ENCODE data around the gene ABCB6.
A peak's percentile ranks its signal among the peaks of the same experiment; 100 is the strongest.

ABCB6 gene

DNA sequence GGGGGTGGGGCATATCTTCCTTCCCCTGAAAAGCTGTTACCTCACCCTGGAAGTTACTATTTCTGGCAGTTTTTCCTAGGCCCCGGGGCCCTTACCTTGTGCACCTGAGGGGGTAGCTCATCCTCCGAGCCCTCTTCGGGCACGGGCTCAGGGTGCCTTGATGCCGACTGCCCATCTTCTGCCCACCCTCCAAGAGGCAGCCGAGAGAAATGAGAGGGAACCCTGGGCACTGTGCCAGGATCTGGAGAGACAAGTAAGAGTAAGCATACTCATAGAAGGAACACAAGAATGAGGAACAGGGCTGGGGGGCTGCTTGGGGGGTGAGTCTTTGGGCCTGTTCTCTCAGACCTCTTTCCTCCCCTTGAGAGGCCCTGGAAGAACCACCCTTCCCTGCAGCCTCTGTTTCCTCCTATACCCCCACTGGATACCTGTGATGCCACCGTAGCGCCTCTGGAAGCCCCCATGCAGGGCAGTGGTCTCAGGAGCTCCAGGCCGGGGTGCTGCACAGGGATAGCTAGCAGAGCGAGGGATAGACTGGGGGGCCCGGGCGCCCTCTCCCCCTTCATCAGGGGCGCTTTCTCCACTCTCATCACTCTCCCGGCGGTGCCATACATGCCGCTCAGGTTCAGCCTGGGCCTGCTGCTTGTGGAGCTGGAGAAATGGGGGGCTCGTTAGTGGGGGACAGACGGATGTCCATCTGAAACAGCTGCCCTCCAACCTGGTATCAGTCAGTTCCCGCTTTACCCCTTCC is 2.1 kb upstream of the ABCB6 start:
- no peaks in the 10 kb centered on the region for H3K9me3 ChIP-seq (ENCODE audit: control insufficient read depth, insufficient read depth, low read depth, low read length)
- H3K27ac ChIP-seq (ENCODE audit: low read depth, low read length): no peak overlapping the region
- H3K27me3 ChIP-seq (ENCODE audit: control insufficient read depth, insufficient read depth, low read length): no peaks in the 10 kb centered on the region
- H3K4me3 ChIP-seq (ENCODE audit: low read depth, low read length): no peak overlapping the region
- peaks cover 59% of the 10 kb centered on the region for H3K36me3 ChIP-seq (ENCODE audit: control insufficient read depth, insufficient read depth, low read length)
- peaks cover 18% of the 10 kb centered on the region for H3K4me1 ChIP-seq (ENCODE audit: control insufficient read depth, insufficient read depth, low read length)
- no peak overlapping the region for H3K9ac ChIP-seq (ENCODE audit: low read length)

DNA sequence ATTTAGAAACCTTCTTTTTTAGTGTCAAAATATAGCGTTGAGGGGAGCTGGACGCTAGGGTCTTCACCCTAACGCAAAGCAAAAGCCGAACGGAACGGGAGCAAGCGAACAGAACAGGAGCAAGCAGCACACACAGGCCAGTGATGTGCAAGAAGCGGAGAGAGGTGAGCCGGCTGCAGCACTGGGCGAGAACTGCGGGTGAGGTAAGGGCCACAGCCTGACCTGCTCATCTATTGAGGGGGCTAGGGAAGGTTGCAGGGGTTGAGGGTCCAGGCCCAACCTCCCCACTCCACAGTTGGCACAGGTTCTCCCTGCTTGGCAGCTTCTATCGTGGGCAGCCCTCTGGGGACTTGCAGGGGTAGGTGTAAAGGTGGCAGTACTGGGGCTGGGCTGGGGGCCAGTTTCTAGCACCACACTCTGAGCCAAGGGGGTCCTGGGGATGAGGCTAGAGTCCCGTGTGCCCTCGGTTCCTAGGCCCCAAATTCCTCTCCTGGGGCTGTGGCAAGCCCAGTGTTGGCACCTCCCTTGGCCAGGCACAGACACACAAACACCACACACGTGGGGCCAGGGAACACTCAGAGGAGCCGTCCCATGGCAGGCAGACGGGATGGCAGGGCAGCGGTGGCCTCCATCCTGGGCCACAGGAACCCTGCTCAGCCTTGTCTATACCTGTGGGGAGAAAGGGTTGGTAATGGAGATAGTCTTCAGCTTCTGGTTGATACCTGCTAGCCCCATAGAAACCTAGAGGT is 1.2 kb upstream of the ABCB6 start:
- peaks cover 59% of the 10 kb centered on the region for H3K36me3 ChIP-seq (ENCODE audit: control insufficient read depth, insufficient read depth, low read length)

DNA sequence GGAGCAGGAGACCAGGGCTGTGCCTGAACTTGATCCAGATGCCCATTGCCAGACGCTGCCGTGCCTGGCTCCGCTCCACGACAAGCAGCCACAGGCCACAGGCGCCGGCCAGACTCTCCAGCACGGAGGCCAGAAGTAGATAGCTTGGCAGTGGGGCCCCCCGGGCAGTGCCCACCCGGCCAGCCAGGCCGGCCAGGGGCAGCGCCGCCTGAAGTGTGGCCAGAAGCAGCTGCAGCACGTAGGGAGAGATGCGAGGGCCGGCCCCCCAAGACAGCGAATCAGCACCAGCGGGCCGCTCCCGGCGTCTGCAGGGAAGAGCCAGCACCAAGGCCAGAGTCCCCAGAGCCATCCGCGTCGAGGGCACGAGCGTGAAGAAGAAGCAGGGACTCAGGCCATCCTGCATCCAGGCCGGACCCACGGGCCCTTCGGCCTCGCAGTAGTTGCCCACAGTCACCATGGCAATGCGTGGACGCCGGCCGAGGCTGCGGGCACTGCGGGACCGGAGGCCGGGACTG is 484 bp downstream of the ABCB6 start:
- no peaks in the 10 kb centered on the region for H3K9me3 ChIP-seq (ENCODE audit: control insufficient read depth, insufficient read depth, low read depth, low read length)
- H3K9ac ChIP-seq (ENCODE audit: low read length): peak overlapping the region; percentile 86
- peak overlapping the region; percentile 75; the same call in 1 of the 2 replicates for H3K27ac ChIP-seq (ENCODE audit: low read depth, low read length)
- H3K27me3 ChIP-seq (ENCODE audit: control insufficient read depth, insufficient read depth, low read length): no peaks in the 10 kb centered on the region
- H3K36me3 ChIP-seq (ENCODE audit: control insufficient read depth, insufficient read depth, low read length): peaks cover 59% of the 10 kb centered on the region
- H3K4me3 ChIP-seq (ENCODE audit: low read depth, low read length): peak overlapping the region; percentile 73
- peaks cover 18% of the 10 kb centered on the region for H3K4me1 ChIP-seq (ENCODE audit: control insufficient read depth, insufficient read depth, low read length)

More for the DNA sequence above, 1.2 kb upstream of the ABCB6 start:
- no peak overlapping the region for H3K27ac ChIP-seq (ENCODE audit: low read depth, low read length)
- H3K9me3 ChIP-seq (ENCODE audit: control insufficient read depth, insufficient read depth, low read depth, low read length): no peaks in the 10 kb centered on the region
- H3K4me3 ChIP-seq (ENCODE audit: low read depth, low read length): no peak overlapping the region
- no peaks in the 10 kb centered on the region for H3K27me3 ChIP-seq (ENCODE audit: control insufficient read depth, insufficient read depth, low read length)
- peak overlapping the region; percentile 86 for H3K9ac ChIP-seq (ENCODE audit: low read length)
- peaks cover 18% of the 10 kb centered on the region for H3K4me1 ChIP-seq (ENCODE audit: control insufficient read depth, insufficient read depth, low read length)

DNA sequence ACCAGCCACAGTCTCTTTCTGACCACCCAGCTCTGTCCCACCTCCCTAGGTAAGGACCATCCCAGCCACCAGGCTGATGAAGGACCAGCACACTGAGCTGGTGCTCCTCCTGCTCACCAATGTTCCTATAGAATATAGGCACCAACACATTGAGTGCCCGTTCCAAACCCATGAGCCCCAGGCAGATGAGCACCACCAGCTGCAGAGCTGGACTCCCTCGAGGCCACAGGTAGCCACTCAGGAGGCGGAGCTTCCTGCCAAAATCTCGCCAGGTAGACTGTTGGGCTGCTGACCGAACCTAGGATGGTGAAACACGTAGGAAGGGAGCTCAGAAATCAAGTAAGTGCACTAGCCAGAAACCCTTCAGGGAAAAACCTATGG is 2.2 kb downstream of the ABCB6 start:
- no peak overlapping the region for H3K9ac ChIP-seq (ENCODE audit: low read length)
- no peak overlapping the region for H3K4me3 ChIP-seq (ENCODE audit: low read depth, low read length)
- H3K9me3 ChIP-seq (ENCODE audit: control insufficient read depth, insufficient read depth, low read depth, low read length): no peaks in the 10 kb centered on the region
- peaks cover 57% of the 10 kb centered on the region for H3K36me3 ChIP-seq (ENCODE audit: control insufficient read depth, insufficient read depth, low read length)
- no peaks in the 10 kb centered on the region for H3K27me3 ChIP-seq (ENCODE audit: control insufficient read depth, insufficient read depth, low read length)
- H3K4me1 ChIP-seq (ENCODE audit: control insufficient read depth, insufficient read depth, low read length): peaks cover 18% of the 10 kb centered on the region
- no peak overlapping the region for H3K27ac ChIP-seq (ENCODE audit: low read depth, low read length)

DNA sequence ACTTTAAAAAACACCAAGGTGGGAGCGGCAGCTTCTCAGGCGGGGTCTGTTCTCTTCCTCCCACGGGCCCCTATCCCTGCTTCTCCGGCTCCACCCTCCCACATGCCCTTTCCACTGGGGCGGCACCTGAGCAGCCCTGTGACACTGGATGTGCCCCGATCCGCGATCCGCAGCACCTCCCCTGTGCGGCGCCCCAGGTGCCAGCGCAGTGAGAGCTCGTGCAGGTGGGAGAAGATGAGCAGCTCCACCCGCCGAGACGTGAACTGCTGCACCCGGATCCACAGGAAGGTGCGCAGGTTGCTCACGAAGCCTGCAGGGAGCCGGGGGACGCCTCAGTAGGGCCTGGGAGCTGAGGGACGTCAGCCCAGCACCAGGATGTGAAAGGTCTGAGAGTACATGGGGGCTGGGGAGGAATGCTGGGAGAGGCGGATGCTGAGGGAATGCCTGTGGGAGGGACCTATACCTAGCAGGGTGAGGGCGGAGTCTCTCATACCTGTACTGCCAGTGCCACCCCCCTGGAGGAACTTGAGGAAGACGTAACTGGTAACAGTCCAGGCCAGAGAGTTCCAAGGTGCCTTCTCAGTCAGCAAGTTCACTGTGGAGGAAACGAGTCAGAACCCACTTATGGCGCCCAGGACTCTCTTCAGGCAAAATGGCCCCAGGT is 2.8 kb downstream of the ABCB6 start:
- no peak overlapping the region for H3K9ac ChIP-seq (ENCODE audit: low read length)
- H3K36me3 ChIP-seq (ENCODE audit: control insufficient read depth, insufficient read depth, low read length): peaks cover 55% of the 10 kb centered on the region
- no peaks in the 10 kb centered on the region for H3K27me3 ChIP-seq (ENCODE audit: control insufficient read depth, insufficient read depth, low read length)
- no peak overlapping the region for H3K27ac ChIP-seq (ENCODE audit: low read depth, low read length)
- H3K4me1 ChIP-seq (ENCODE audit: control insufficient read depth, insufficient read depth, low read length): peaks cover 18% of the 10 kb centered on the region
- H3K4me3 ChIP-seq (ENCODE audit: low read depth, low read length): no peak overlapping the region
- H3K9me3 ChIP-seq (ENCODE audit: control insufficient read depth, insufficient read depth, low read depth, low read length): no peaks in the 10 kb centered on the region

DNA sequence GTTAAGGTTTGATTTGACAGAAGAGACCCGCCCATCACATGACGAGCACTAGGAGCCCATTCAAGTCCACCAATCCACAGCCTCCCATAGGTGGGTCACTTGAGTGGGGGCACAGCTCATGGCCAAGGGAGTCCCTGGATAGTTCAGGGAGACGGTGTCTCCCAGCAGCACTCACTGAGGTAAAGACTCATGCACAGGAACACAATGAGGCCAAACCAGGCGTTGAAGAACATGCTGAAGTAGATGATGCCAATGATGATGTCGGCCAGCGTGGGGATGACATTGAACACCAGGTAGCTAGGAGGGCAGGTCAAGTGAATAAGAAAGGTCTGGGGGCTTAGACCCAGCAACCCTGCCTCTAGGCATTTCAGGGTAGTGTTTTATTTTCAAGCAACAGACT is 4.0 kb downstream of the ABCB6 start:
- no peaks in the 10 kb centered on the region for H3K27me3 ChIP-seq (ENCODE audit: control insufficient read depth, insufficient read depth, low read length)
- H3K9me3 ChIP-seq (ENCODE audit: control insufficient read depth, insufficient read depth, low read depth, low read length): no peaks in the 10 kb centered on the region
- no peak overlapping the region for H3K27ac ChIP-seq (ENCODE audit: low read depth, low read length)
- peaks cover 57% of the 10 kb centered on the region for H3K36me3 ChIP-seq (ENCODE audit: control insufficient read depth, insufficient read depth, low read length)
- peaks cover 18% of the 10 kb centered on the region for H3K4me1 ChIP-seq (ENCODE audit: control insufficient read depth, insufficient read depth, low read length)
- no peak overlapping the region for H3K4me3 ChIP-seq (ENCODE audit: low read depth, low read length)
- H3K9ac ChIP-seq (ENCODE audit: low read length): no peak overlapping the region

DNA sequence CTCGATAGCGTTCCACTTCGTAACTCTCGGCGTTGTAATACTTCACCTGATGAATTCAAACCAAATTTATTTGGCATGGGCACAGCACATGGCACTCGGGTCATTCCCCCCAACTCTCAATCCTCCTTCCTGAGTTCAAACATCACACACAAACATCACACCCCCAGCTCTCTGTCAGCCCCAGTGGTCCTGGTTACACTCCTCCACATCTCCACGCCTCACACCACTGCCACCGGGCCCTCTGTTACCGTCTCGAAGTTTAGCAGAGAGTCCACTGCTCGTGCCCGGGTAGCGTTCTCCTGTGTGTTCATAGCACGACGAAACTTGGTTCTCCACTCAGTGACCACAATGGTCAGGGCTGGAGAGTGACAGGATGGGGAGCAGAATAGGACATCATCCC is 4.6 kb downstream of the ABCB6 start:
- H3K9ac ChIP-seq (ENCODE audit: low read length): no peak overlapping the region
- H3K9me3 ChIP-seq (ENCODE audit: control insufficient read depth, insufficient read depth, low read depth, low read length): no peaks in the 10 kb centered on the region
- H3K27me3 ChIP-seq (ENCODE audit: control insufficient read depth, insufficient read depth, low read length): no peaks in the 10 kb centered on the region
- no peak overlapping the region for H3K27ac ChIP-seq (ENCODE audit: low read depth, low read length)
- H3K36me3 ChIP-seq (ENCODE audit: control insufficient read depth, insufficient read depth, low read length): peaks cover 63% of the 10 kb centered on the region
- peaks cover 14% of the 10 kb centered on the region for H3K4me1 ChIP-seq (ENCODE audit: control insufficient read depth, insufficient read depth, low read length)
- H3K4me3 ChIP-seq (ENCODE audit: low read depth, low read length): no peak overlapping the region

DNA sequence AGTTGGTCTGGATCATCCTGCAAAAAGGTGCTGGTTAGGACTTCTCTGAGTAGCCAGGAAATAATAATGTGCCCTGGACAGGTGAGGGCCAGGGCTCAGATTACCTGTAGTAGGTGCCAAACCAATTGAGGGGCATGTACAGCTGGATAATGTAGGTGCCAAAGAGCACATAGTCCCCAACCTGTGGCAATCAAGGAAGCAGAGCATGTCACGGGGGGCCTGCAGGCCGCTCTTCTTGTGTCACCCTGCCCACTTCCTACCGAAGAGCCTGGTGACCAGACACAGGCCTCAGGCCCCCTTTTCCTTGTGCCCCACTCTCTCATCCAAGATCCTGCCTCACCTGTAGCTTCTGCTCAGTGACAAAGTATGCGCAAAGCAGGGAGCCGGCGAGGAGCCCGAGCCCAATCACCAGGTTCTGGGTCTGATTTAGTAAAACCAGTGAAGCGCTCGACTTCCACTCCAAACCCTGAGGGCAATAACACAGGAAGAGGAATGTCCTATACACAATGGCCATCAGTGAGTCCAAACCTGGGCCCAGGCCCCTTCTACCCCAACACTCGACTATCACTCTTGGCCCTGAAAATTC is 5.2 kb downstream of the ABCB6 start:
- peaks cover 12% of the 10 kb centered on the region for H3K4me1 ChIP-seq (ENCODE audit: control insufficient read depth, insufficient read depth, low read length)
- no peaks in the 10 kb centered on the region for H3K9me3 ChIP-seq (ENCODE audit: control insufficient read depth, insufficient read depth, low read depth, low read length)
- H3K36me3 ChIP-seq (ENCODE audit: control insufficient read depth, insufficient read depth, low read length): peaks cover 69% of the 10 kb centered on the region
- H3K27me3 ChIP-seq (ENCODE audit: control insufficient read depth, insufficient read depth, low read length): no peaks in the 10 kb centered on the region
- no peak overlapping the region for H3K9ac ChIP-seq (ENCODE audit: low read length)
- no peak overlapping the region for H3K27ac ChIP-seq (ENCODE audit: low read depth, low read length)
- no peak overlapping the region for H3K4me3 ChIP-seq (ENCODE audit: low read depth, low read length)

DNA sequence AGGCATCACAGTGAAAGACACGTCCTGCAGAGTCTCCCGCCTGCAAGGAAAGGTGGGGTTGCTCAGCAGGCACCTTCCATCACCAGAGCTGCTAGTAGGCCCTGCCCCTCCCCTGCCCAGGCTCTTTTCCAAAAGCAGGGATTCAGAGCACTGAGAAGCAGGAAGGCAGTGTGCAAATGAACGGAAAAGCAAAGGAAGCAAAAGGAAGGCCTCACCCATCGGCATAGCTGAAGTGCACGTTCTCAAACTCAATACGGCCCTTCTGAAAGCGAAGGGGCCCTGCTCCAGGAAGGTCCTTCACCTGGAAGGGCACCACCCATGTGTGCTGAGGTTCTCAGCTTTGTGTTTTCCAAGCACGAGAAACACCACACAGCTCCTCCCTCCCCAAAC is 5.7 kb downstream of the ABCB6 start:
- Histone ChIP-seq H3K27ac (ENCODE audit: low read depth, low read length) (no peak overlapping the region), H3K9me3 (ENCODE audit: control insufficient read depth, insufficient read depth, low read depth, low read length) (no peaks in the 10 kb centered on the region), H3K4me3 (ENCODE audit: low read depth, low read length) (no peak overlapping the region), H3K36me3 (ENCODE audit: control insufficient read depth, insufficient read depth, low read length) (peaks cover 75% of the 10 kb centered on the region), H3K9ac (ENCODE audit: low read length) (no peak overlapping the region), H3K4me1 (ENCODE audit: control insufficient read depth, insufficient read depth, low read length) (peaks cover 11% of the 10 kb centered on the region), H3K27me3 (ENCODE audit: control insufficient read depth, insufficient read depth, low read length) (no peaks in the 10 kb centered on the region)

DNA sequence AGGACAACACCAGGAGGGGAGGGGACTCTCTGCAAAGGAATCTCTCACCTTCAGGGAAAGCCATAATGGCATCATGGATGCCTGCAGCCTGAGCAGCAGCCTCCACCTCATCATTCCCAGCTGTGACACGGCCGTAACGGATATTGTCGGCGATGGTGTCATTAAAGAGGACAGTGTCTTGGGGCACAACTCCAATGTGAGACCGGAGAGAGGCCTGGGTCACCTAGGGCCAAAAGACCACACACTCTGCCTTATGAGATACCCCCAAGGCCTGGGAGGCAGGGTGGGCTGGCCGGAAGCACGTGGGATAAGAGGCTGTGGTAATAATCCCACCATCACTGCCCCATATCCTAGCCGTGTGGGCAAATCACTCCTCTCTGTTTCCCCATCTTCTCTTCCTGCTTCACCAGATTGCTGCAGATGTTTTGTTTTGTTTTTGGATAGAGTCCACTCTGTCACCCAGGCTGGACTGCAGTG is 7.8 kb downstream of the ABCB6 start:
- H3K4me1 ChIP-seq (ENCODE audit: control insufficient read depth, insufficient read depth, low read length): peaks cover 8% of the 10 kb centered on the region
- no peak overlapping the region for H3K27ac ChIP-seq (ENCODE audit: low read depth, low read length)
- H3K9me3 ChIP-seq (ENCODE audit: control insufficient read depth, insufficient read depth, low read depth, low read length): no peaks in the 10 kb centered on the region
- no peak overlapping the region for H3K9ac ChIP-seq (ENCODE audit: low read length)
- H3K4me3 ChIP-seq (ENCODE audit: low read depth, low read length): no peak overlapping the region
- peaks cover 77% of the 10 kb centered on the region for H3K36me3 ChIP-seq (ENCODE audit: control insufficient read depth, insufficient read depth, low read length)
- H3K27me3 ChIP-seq (ENCODE audit: control insufficient read depth, insufficient read depth, low read length): no peaks in the 10 kb centered on the region

All from HUES6 (cell line).